ENCODE results near the gene LRRC8D. TPM values are rescaled to one million over a fixed set of nuclear protein-coding genes. Genes with fewer than 3 reads are reported as not detected.

LRRC8D gene
- total RNA-seq, 1 experiment from 2014 or later, result 43.3 TPM

GRCh38 chr1:89810302-89810701, 10.5 kb upstream of the LRRC8D start:
- no peak overlapping the region for H3K4me3 ChIP-seq (ENCODE audit: low read depth in 2 of 2, low read length in 2 of 2)
- peaks cover 9% of the 10 kb centered on the region; the same call in 1 of the 2 replicates for H3K27me3 ChIP-seq (ENCODE audit: control insufficient read depth, insufficient read depth, low read length)
- H3K36me3 ChIP-seq (ENCODE audit: control insufficient read depth, insufficient read depth, low read length), result no peaks in the 10 kb centered on the region
- intact Hi-C loops (cut with micrococcal nuclease; ENCODE audit: unreplicated experiment) (no loop called here), in situ Hi-C loops (cut with HindIII; ENCODE audit: low pct_unique_long_range_greater_than_20kb, low sequenced_read_pairs) (no loop called here)
- no peak for DNase-seq (ENCODE audit: low read depth, low spot score)
- ATAC-seq, result no peak
- no TSS peak for BruUV-seq (replicated peaks)
- no peak for TF ChIP-seq POLR2AphosphoS5 (IDR thresholded peaks at IDR 0.05; ENCODE audit: low read depth, low read length)
- TF ChIP-seq, protein P1, sequence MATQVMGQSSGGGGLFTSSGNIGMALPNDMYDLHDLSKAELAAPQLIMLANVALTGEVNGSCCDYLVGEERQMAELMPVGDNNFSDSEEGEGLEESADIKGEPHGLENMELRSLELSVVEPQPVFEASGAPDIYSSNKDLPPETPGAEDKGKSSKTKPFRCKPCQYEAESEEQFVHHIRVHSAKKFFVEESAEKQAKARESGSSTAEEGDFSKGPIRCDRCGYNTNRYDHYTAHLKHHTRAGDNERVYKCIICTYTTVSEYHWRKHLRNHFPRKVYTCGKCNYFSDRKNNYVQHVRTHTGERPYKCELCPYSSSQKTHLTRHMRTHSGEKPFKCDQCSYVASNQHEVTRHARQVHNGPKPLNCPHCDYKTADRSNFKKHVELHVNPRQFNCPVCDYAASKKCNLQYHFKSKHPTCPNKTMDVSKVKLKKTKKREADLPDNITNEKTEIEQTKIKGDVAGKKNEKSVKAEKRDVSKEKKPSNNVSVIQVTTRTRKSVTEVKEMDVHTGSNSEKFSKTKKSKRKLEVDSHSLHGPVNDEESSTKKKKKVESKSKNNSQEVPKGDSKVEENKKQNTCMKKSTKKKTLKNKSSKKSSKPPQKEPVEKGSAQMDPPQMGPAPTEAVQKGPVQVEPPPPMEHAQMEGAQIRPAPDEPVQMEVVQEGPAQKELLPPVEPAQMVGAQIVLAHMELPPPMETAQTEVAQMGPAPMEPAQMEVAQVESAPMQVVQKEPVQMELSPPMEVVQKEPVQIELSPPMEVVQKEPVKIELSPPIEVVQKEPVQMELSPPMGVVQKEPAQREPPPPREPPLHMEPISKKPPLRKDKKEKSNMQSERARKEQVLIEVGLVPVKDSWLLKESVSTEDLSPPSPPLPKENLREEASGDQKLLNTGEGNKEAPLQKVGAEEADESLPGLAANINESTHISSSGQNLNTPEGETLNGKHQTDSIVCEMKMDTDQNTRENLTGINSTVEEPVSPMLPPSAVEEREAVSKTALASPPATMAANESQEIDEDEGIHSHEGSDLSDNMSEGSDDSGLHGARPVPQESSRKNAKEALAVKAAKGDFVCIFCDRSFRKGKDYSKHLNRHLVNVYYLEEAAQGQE (IDR thresholded peaks at IDR 0.05; ENCODE audit: insufficient read depth in 1 of 2, low read depth in 2 of 2, low read length in 1 of 2), result no peak
- TF ChIP-seq SIN3A (IDR thresholded peaks at IDR 0.05; ENCODE audit: borderline replicate concordance, insufficient read depth, low read depth, low read length), result no peak
- TF ChIP-seq, protein P2, sequence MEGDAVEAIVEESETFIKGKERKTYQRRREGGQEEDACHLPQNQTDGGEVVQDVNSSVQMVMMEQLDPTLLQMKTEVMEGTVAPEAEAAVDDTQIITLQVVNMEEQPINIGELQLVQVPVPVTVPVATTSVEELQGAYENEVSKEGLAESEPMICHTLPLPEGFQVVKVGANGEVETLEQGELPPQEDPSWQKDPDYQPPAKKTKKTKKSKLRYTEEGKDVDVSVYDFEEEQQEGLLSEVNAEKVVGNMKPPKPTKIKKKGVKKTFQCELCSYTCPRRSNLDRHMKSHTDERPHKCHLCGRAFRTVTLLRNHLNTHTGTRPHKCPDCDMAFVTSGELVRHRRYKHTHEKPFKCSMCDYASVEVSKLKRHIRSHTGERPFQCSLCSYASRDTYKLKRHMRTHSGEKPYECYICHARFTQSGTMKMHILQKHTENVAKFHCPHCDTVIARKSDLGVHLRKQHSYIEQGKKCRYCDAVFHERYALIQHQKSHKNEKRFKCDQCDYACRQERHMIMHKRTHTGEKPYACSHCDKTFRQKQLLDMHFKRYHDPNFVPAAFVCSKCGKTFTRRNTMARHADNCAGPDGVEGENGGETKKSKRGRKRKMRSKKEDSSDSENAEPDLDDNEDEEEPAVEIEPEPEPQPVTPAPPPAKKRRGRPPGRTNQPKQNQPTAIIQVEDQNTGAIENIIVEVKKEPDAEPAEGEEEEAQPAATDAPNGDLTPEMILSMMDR (IDR thresholded peaks at IDR 0.05), result no peak
- no peak for TF ChIP-seq TCF7L2 (IDR thresholded peaks at IDR 0.05; ENCODE audit: low read depth, low read length)
- H3K27ac ChIP-seq (ENCODE audit: low read length), result no peak overlapping the region
- POLR2A ChIA-PET, result no interaction called here
- no peaks in the 10 kb centered on the region for H3K4me1 ChIP-seq (ENCODE audit: control insufficient read depth, insufficient read depth, low read length)
- H3K9me3 ChIP-seq (ENCODE audit: control insufficient read depth, insufficient read depth, low read depth, low read length), result no peaks in the 10 kb centered on the region
- CTCF ChIA-PET, result no interaction called here

GRCh38 chr1:89810880-89811279, 10.0 kb upstream of the LRRC8D start:
- intact Hi-C loops (cut with micrococcal nuclease; ENCODE audit: unreplicated experiment), result no loop called here
- H3K36me3 ChIP-seq (ENCODE audit: control insufficient read depth, insufficient read depth, low read length), result no peaks in the 10 kb centered on the region
- TF ChIP-seq POLR2AphosphoS5 (IDR thresholded peaks at IDR 0.05; ENCODE audit: low read depth, low read length) (no peak), SIN3A (IDR thresholded peaks at IDR 0.05; ENCODE audit: borderline replicate concordance, insufficient read depth, low read depth, low read length) (no peak), TCF7L2 (IDR thresholded peaks at IDR 0.05; ENCODE audit: low read depth, low read length) (no peak)
- TF ChIP-seq, protein P2 (IDR thresholded peaks at IDR 0.05), result no peak
- TF ChIP-seq, protein P1 (IDR thresholded peaks at IDR 0.05; ENCODE audit: insufficient read depth in 1 of 2, low read depth in 2 of 2, low read length in 1 of 2), result no peak
- no peak overlapping the region for H3K4me3 ChIP-seq (ENCODE audit: low read depth in 2 of 2, low read length in 2 of 2)
- no peak for DNase-seq (ENCODE audit: low read depth, low spot score)
- BruUV-seq (replicated peaks), result no TSS peak
- no peaks in the 10 kb centered on the region for H3K4me1 ChIP-seq (ENCODE audit: control insufficient read depth, insufficient read depth, low read length)
- CTCF ChIA-PET, result no interaction called here
- in situ Hi-C loops (cut with HindIII; ENCODE audit: low pct_unique_long_range_greater_than_20kb, low sequenced_read_pairs), result no loop called here
- H3K27ac ChIP-seq (ENCODE audit: low read length), result no peak overlapping the region
- peaks cover 9% of the 10 kb centered on the region; the same call in 1 of the 2 replicates for H3K27me3 ChIP-seq (ENCODE audit: control insufficient read depth, insufficient read depth, low read length)
- no peak for ATAC-seq
- POLR2A ChIA-PET, result no interaction called here
- no peaks in the 10 kb centered on the region for H3K9me3 ChIP-seq (ENCODE audit: control insufficient read depth, insufficient read depth, low read depth, low read length)

All from Panc1 (cell line).